ENCODE measurements around the gene ATG4A. TPM values are rescaled to one million over a fixed set of nuclear protein-coding genes. Genes with fewer than 3 reads are reported as not detected.

ATG4A gene
- polyA plus RNA-seq, 3 donors, result 8.8 to 12.6 (median 10.1) TPM

Other genes starting within 250 kb of the ATG4A start
- gene TEX13B, start 109.4 kb upstream of the ATG4A start, polyA plus RNA-seq, result not detected
- gene VSIG1, start 46.7 kb upstream of the ATG4A start, polyA plus RNA-seq, result 10 to 100 TPM in 1 of 3 donors, 1 to 10 TPM in 1, under 1 TPM in 1; 0.12 to 11.1 (median 5.3) TPM
- 10 to 100 TPM; 15.2 to 41.7 (median 27.5) TPM for gene PSMD10, start 236 bp upstream of the ATG4A start, polyA plus RNA-seq